OCI-LY1 (cell line): ENCODE data around the gene ERGIC1.

Experiments used
- CTCF ChIP-seq: fragments of 200-600 bp; sonication (generic), shearing (Covaris generic); IDR thresholded peaks from 2 replicates; pipeline ENCODE4 v1.5.1; 2017; ENCODE audit warnings: mild to moderate bottlenecking, antibody characterized with exemption, low read length, moderate library complexity, mixed read lengths
- EZH2 ChIP-seq: fragments of 200-600 bp; sonication (generic), shearing (Covaris generic); IDR thresholded peaks from 2 replicates; pipeline ENCODE4 v1.8.0; 2017; ENCODE audit warnings: borderline replicate concordance, mixed run types, mild to moderate bottlenecking, antibody characterized with exemption, low read length, moderate library complexity, mixed read lengths

GRCh38 chr5:172795318-172795977, 38.6 kb upstream of the ERGIC1 start:
- TF ChIP-seq EZH2 (no peak), CTCF (no peak)
